Fibroblast of villous mesenchyme (primary cell): Measurements from ENCODE around the gene CTNNBIP1. TPM values are rescaled to one million over a fixed set of nuclear protein-coding genes. Genes with fewer than 3 reads are reported as not detected.

Experiments used
- DNase-seq: peaks from one replicate; pipeline ENCODE4 v3.0.0-alpha.2; 2010; ENCODE audit warnings: low read depth
- H3K4me3 ChIP-seq: 2 replicates; pipeline ENCODE4 v1.5.1; 2011; ENCODE audit warnings: low read depth, mild to moderate bottlenecking, low read length
- total RNA-seq: library from RNA; depleted of rRNA; stranded (reverse); fragments of >200 nt; gene quantifications from 2 replicates; pipeline ENCODE4 v1.2.3, GENCODE V29; 2012
- TF ChIP-seq, protein P1 (sequence below): IDR thresholded peaks from 2 replicates; pipeline ENCODE4 v1.5.1; 2012; ENCODE audit warnings: low read depth, mild to moderate bottlenecking, low read length; ENCODE audit not compliant: insufficient read depth

CTNNBIP1 gene
- total RNA-seq, 1 donor, result 13.4 TPM

DNA sequence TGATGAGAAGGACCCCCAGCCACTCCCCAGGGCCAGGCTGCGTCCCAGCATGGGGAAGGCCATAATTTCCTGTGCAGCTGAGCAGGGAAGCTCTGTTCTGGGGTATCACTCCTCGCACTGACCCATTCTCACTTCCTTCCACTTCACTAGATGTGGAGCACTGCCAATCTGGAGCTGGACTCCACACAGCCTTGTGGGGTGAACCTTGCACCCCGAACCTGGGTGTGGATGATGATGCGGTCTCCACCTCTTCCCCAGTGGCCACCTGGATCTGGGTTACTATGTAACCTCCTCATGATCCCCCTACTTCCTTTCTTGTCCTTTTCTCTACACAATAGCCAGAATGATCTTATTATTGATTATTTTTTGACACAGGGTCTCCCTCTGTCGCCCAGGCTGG, 36.7 kb downstream of the CTNNBIP1 start:
- no peak overlapping the region for H3K4me3 ChIP-seq
- DNase-seq, result no peak
- TF ChIP-seq, protein P1, sequence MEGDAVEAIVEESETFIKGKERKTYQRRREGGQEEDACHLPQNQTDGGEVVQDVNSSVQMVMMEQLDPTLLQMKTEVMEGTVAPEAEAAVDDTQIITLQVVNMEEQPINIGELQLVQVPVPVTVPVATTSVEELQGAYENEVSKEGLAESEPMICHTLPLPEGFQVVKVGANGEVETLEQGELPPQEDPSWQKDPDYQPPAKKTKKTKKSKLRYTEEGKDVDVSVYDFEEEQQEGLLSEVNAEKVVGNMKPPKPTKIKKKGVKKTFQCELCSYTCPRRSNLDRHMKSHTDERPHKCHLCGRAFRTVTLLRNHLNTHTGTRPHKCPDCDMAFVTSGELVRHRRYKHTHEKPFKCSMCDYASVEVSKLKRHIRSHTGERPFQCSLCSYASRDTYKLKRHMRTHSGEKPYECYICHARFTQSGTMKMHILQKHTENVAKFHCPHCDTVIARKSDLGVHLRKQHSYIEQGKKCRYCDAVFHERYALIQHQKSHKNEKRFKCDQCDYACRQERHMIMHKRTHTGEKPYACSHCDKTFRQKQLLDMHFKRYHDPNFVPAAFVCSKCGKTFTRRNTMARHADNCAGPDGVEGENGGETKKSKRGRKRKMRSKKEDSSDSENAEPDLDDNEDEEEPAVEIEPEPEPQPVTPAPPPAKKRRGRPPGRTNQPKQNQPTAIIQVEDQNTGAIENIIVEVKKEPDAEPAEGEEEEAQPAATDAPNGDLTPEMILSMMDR, result no peak

DNA sequence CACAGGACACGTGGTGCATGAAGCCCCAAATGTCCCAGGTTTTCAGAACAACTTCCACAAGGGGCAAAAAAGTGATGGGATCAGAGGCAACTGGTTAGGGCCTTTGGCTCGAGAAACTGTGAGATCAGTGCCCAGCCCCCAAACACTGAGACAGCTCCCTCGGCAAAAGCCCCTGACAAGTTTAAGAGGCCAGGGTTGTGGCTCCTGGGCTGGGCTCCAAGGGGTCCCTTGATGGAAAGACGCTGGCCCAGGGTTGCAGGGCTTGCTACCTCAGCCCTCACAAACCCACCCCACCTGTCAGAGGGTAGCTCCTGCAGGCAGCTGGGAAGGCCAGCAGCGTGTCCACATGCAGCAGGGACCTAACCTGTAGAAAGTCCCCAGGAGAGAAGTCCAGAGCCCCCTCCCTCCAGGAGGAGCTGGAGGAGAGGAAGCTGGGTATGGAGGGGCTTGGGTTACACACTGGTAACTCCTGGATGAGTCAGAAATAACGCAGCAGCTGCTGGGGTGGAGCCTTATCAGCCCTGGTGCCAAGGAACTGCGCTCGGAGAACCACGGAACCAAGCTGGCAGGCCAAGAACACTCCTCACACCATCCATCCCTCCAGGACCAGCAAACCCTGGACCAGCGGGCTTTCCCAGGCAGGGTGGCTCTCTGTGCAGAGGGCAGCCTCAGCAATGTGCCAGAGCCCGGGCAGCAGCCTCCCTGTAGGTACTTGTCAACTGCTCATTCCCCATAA, 37.5 kb downstream of the CTNNBIP1 start:
- H3K4me3 ChIP-seq, result no peak overlapping the region
- TF ChIP-seq, protein P1, result no peak
- DNase-seq, result no peak

DNA sequence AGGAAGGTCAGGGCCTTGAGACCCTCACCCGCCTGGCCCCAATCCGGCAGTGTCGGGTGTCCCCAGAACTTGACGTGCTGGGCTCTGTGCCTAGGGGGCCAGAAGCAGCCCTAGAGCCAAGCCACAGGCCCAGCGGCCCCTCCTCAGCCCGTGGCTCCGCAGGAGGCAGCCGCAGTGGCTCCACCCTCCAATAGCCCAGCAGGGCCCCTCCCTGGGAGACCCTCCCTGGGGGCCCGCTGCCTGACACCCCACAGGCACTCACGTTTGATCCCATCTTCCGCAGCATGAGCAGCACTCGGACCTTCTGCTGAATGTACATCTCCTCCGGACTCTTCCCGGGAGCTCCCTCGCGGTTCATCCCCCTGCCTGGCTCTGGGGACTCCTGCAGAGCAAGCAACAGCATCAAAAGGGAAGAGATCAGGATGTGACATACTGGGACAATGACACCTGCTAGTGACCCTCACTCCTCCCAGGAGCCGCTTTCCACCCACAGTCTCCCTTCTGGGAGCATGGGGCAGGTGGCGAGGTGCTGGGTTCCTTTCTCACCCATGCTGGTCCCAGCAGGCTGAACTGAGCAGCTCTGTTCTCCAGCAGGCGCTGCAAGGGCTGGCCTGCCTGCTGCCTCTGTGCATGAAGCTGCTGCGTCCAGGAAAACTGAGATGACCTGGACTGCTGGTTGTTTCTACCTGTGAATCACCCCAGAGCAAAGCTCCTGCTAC, 38.2 kb downstream of the CTNNBIP1 start:
- no peak overlapping the region for H3K4me3 ChIP-seq
- no peak for DNase-seq
- TF ChIP-seq, protein P1, result no peak

DNA sequence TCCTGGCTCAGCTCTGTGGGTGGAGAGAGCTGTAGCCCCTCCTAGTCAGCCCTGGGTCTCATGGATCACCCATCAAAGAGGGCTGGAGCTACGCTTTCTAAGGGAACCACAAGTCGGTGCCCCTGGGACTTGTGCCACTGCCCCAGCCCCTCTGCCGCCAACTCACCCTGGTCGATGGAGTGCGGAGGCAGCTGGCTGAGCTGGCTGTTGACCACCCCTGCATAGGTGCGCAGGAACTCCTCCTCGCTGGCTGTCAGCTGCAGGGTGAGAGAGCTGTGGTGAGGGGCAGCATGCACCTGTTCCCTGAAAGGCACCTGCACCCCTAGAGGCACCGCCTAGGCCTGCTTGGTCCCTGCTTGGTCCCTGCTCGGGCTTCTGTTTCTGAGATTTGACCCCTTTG, 39.0 kb downstream of the CTNNBIP1 start:
- no peak overlapping the region for H3K4me3 ChIP-seq
- TF ChIP-seq, protein P1, result no peak
- no peak for DNase-seq

DNA sequence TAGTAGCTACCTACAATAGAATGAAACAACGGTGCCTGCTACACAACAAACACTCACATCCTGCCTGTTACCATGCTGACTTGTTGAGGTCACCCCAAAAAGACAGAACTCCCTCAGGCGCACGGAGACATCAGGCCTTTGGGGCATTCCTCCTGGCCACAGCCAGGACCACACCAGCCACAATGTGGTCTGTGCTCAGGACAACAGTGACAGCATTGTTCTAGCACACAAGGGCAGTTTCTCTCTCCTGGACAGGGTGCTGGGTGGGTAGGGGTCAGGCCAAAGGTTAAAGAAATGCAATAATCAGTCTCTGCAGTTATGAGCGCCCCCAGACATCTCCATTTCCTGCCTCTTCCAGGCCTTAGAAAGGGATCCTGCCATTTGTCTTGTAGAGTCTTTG, 39.5 kb downstream of the CTNNBIP1 start:
- no peak for DNase-seq
- no peak overlapping the region for H3K4me3 ChIP-seq
- TF ChIP-seq, protein P1, result no peak

DNA sequence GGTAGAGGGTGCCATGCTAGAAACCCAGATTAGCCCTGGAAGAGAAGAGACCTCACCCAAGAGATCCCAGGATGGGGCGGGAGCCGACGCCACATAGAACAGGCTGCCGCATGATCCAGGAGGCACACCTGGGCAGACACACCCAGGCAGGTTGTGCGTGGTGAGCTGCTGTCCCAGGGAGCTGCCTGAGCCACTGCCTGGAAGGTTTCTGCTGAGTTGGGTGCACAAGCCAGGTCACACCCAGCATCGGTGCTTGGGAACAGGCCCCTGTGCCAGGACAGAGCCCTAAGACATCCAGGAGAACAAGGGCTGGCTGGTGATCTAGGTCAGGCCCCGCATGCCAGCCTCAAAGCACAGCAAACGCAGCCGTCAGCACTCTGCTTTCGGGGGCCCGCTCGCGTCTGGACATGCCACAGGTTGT, 40.2 kb downstream of the CTNNBIP1 start:
- no peak for DNase-seq
- no peak overlapping the region for H3K4me3 ChIP-seq
- TF ChIP-seq, protein P1, result no peak
